Measurements from ENCODE around the gene EMP3. TPM values are rescaled to one million over a fixed set of nuclear protein-coding genes. Genes with fewer than 3 reads are reported as not detected.

EMP3 gene
- total and polyA plus RNA-seq, 9 of the 15 experiments (the other 6 are each of a cell fraction or from before 2014, with no cell fraction given), result 123 to 386 (median 296) TPM

- TF ChIP-seq GABPB1 (CRISPR knock-in tag; IDR thresholded peaks at IDR 0.05) (peak; percentile 46; the same call in 1 of the 2 replicates), ZHX1 (conservative IDR thresholded peaks at IDR 0.05; ENCODE audit: low read length) (no peak), GMEB1 (CRISPR knock-in tag; IDR thresholded peaks at IDR 0.05) (peak; percentile 57; the same call in 1 of the 2 replicates), NEUROD1 (IDR thresholded peaks at IDR 0.05; ENCODE audit: borderline replicate concordance, low read depth, low read length, partially characterized antibody) (no peak), ZC3H11A (IDR thresholded peaks at IDR 0.05; ENCODE audit: low read depth, low read length) (no peak), SMARCE1 (IDR thresholded peaks at IDR 0.05) (no peak), KLF1 (tag; IDR thresholded peaks at IDR 0.05) (no peak), TSHZ1 (CRISPR knock-in tag; IDR thresholded peaks at IDR 0.05) (no peak), NR2C2 (CRISPR knock-in tag; IDR thresholded peaks at IDR 0.05) (no peak), NR2C2 (tag; IDR thresholded peaks at IDR 0.05) (no peak), USF2 (CRISPR knock-in tag; IDR thresholded peaks at IDR 0.05) (no peak), KLF16 (IDR thresholded peaks at IDR 0.05) (no peak), ELK3 (CRISPR knock-in tag; IDR thresholded peaks at IDR 0.05) (no peak), DDX20 (tag; IDR thresholded peaks at IDR 0.05; ENCODE audit: low read depth) (no peak), TFAM (CRISPR knock-in tag; conservative IDR thresholded peaks at IDR 0.05) (no peak), MED1 (CRISPR knock-in tag; IDR thresholded peaks at IDR 0.05; ENCODE audit: borderline replicate concordance) (no peak)
Observed at GRCh38 chr19:48362716-48363499, 37.6 kb downstream of the EMP3 start (continued).

All from K562 (cell line).